ENCODE data around the gene CDH18.

CDH18 gene

GRCh38 chr5:19488786-19489185, 499.2 kb downstream of the CDH18 start:
- Histone ChIP-seq H3K4me3 (ENCODE audit: low read depth, low read length, poor library complexity, severe bottlenecking) (no peak overlapping the region), H3K27ac (ENCODE audit: low read depth, low read length, poor library complexity, severe bottlenecking) (no peak overlapping the region), H3K9me3 (ENCODE audit: low read length) (no peaks in the 10 kb centered on the region), H3K9ac (ENCODE audit: low read length) (no peak overlapping the region), H2AFZ (ENCODE audit: low read length) (no peak overlapping the region), H3K79me2 (ENCODE audit: insufficient read depth, low read length) (no peaks in the 10 kb centered on the region), H3K4me2 (ENCODE audit: low read length) (no peak overlapping the region), H3K27me3 (ENCODE audit: insufficient read depth, low read length) (no peaks in the 10 kb centered on the region), H3K4me1 (ENCODE audit: insufficient read depth, low read length, severe bottlenecking) (no peaks in the 10 kb centered on the region), H4K20me1 (ENCODE audit: insufficient read depth, low read length) (no peaks in the 10 kb centered on the region), H3K36me3 (ENCODE audit: insufficient read depth, low read length) (no peaks in the 10 kb centered on the region), H3K9me2 (ENCODE audit: low read depth, low read length) (no peaks in the 10 kb centered on the region), H3F3A (ENCODE audit: insufficient read depth, low read length) (no peaks in the 10 kb centered on the region)
- TF ChIP-seq, protein P1, sequence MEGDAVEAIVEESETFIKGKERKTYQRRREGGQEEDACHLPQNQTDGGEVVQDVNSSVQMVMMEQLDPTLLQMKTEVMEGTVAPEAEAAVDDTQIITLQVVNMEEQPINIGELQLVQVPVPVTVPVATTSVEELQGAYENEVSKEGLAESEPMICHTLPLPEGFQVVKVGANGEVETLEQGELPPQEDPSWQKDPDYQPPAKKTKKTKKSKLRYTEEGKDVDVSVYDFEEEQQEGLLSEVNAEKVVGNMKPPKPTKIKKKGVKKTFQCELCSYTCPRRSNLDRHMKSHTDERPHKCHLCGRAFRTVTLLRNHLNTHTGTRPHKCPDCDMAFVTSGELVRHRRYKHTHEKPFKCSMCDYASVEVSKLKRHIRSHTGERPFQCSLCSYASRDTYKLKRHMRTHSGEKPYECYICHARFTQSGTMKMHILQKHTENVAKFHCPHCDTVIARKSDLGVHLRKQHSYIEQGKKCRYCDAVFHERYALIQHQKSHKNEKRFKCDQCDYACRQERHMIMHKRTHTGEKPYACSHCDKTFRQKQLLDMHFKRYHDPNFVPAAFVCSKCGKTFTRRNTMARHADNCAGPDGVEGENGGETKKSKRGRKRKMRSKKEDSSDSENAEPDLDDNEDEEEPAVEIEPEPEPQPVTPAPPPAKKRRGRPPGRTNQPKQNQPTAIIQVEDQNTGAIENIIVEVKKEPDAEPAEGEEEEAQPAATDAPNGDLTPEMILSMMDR (IDR thresholded peaks at IDR 0.05; ENCODE audit: low read length) = no peak
- TF ChIP-seq EZH2 (IDR thresholded peaks at IDR 0.05; ENCODE audit: borderline replicate concordance, low read length) = no peak

GRCh38 chr5:19487480-19487879, 500.5 kb downstream of the CDH18 start:
- Histone ChIP-seq H3F3A (ENCODE audit: insufficient read depth, low read length) (no peaks in the 10 kb centered on the region), H3K9ac (ENCODE audit: low read length) (no peak overlapping the region), H3K9me3 (ENCODE audit: low read length) (no peaks in the 10 kb centered on the region), H3K36me3 (ENCODE audit: insufficient read depth, low read length) (no peaks in the 10 kb centered on the region), H3K27ac (ENCODE audit: low read depth, low read length, poor library complexity, severe bottlenecking) (no peak overlapping the region), H3K4me1 (ENCODE audit: insufficient read depth, low read length, severe bottlenecking) (no peaks in the 10 kb centered on the region), H4K20me1 (ENCODE audit: insufficient read depth, low read length) (no peaks in the 10 kb centered on the region), H3K79me2 (ENCODE audit: insufficient read depth, low read length) (no peaks in the 10 kb centered on the region), H3K27me3 (ENCODE audit: insufficient read depth, low read length) (no peaks in the 10 kb centered on the region), H2AFZ (ENCODE audit: low read length) (no peak overlapping the region), H3K4me2 (ENCODE audit: low read length) (no peak overlapping the region), H3K4me3 (ENCODE audit: low read depth, low read length, poor library complexity, severe bottlenecking) (no peak overlapping the region), H3K9me2 (ENCODE audit: low read depth, low read length) (no peaks in the 10 kb centered on the region)
- TF ChIP-seq, protein P1 (IDR thresholded peaks at IDR 0.05; ENCODE audit: low read length) = no peak
- no peak for TF ChIP-seq EZH2 (IDR thresholded peaks at IDR 0.05; ENCODE audit: borderline replicate concordance, low read length)

DNA sequence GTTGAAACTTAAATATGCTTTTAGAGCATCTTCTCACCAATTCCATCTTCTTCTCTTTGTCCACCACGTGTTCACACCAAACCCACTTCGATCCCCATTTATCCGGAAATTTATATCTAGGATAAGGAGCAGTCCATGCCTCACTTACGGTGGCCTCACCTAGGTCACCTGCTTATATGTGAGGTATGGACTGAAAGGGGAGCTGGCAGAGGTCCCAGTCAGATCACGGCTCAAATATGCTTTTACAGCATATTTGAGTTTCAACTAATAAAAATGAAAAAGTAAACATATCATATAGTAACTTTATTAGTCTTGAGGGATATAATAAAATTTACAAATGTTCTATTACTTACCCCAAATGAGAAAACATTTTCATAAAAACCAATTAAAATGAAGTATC, 508.4 kb downstream of the CDH18 start:
- H3K27me3 ChIP-seq (ENCODE audit: insufficient read depth, low read length) = no peaks in the 10 kb centered on the region
- no peaks in the 10 kb centered on the region for H3K9me3 ChIP-seq (ENCODE audit: low read length)
- H3K9me2 ChIP-seq (ENCODE audit: low read depth, low read length) = no peaks in the 10 kb centered on the region
- no peak overlapping the region for H3K27ac ChIP-seq (ENCODE audit: low read depth, low read length, poor library complexity, severe bottlenecking)
- H4K20me1 ChIP-seq (ENCODE audit: insufficient read depth, low read length) = no peaks in the 10 kb centered on the region
- TF ChIP-seq, protein P1 (IDR thresholded peaks at IDR 0.05; ENCODE audit: low read length) = no peak
- no peak for TF ChIP-seq EZH2 (IDR thresholded peaks at IDR 0.05; ENCODE audit: borderline replicate concordance, low read length)
- no peak overlapping the region for H3K9ac ChIP-seq (ENCODE audit: low read length)
- H3K36me3 ChIP-seq (ENCODE audit: insufficient read depth, low read length) = no peaks in the 10 kb centered on the region
- H3K4me2 ChIP-seq (ENCODE audit: low read length) = no peak overlapping the region
- no peak overlapping the region for H3K4me3 ChIP-seq (ENCODE audit: low read depth, low read length, poor library complexity, severe bottlenecking)
- H3K79me2 ChIP-seq (ENCODE audit: insufficient read depth, low read length) = no peaks in the 10 kb centered on the region
- H3K4me1 ChIP-seq (ENCODE audit: insufficient read depth, low read length, severe bottlenecking) = no peaks in the 10 kb centered on the region
- H3F3A ChIP-seq (ENCODE audit: insufficient read depth, low read length) = no peaks in the 10 kb centered on the region
- H2AFZ ChIP-seq (ENCODE audit: low read length) = no peak overlapping the region

Data from OCI-LY1 (cell line).